HEK293T (cell line): Measurements from ENCODE around the gene NARS2.

Source experiments
- CTCF ChIA-PET: fragments of 350-600 bp; formaldehyde crosslinking; extraction: SDS; loops from one replicate; lab custom pipeline; 2021; ENCODE audit warnings: antibody characterized with exemption, inconsistent platforms; lab: Yijun Ruan, JAX
- POLR2A ChIA-PET: fragments of 350-600 bp; formaldehyde crosslinking; extraction: SDS; loops from one replicate; lab custom pipeline; 2020; ENCODE audit warnings: antibody characterized with exemption, inconsistent platforms; lab: Yijun Ruan, JAX
- DNase-seq: peaks from one replicate; pipeline ENCODE4 v3.0.0; 2012; ENCODE audit warnings: mixed read lengths; ENCODE audit errors: extremely low spot score
- ARNT ChIP-seq: fragments of 450-650 bp; IDR thresholded peaks from 2 replicates; pipeline ENCODE4 v1.6.1; 2017; ENCODE audit warnings: mild to moderate bottlenecking
- BHLHE40 ChIP-seq: fragments of 450-650 bp; IDR thresholded peaks from 2 replicates; pipeline ENCODE4 v1.6.1; 2016; ENCODE audit warnings: mild to moderate bottlenecking, moderate library complexity, borderline replicate concordance
- CTBP1 ChIP-seq: fragments of 450-650 bp; IDR thresholded peaks from 2 replicates; pipeline ENCODE4 v1.6.1; 2016; ENCODE audit warnings: borderline replicate concordance
- ELF4 ChIP-seq: fragments of 450-650 bp; IDR thresholded peaks from 2 replicates; pipeline ENCODE4 v1.6.1; 2017; ENCODE audit warnings: antibody characterized with exemption
- FOXA1 ChIP-seq: fragments of 450-650 bp; IDR thresholded peaks from 2 replicates; pipeline ENCODE4 v1.6.1; 2016; ENCODE audit warnings: mild to moderate bottlenecking
- FOXK2 ChIP-seq: fragments of 450-650 bp; IDR thresholded peaks from 2 replicates; pipeline ENCODE4 v1.6.1; 2016; ENCODE audit warnings: mild to moderate bottlenecking
- FOXM1 ChIP-seq: fragments of 450-650 bp; IDR thresholded peaks from 2 replicates; pipeline ENCODE4 v1.6.1; 2017; ENCODE audit warnings: mild to moderate bottlenecking, borderline replicate concordance
- HDGF ChIP-seq: fragments of 450-650 bp; IDR thresholded peaks from 2 replicates; pipeline ENCODE4 v1.6.1; 2017; ENCODE audit warnings: antibody characterized with exemption, borderline replicate concordance
- L3MBTL2 ChIP-seq: fragments of 450-650 bp; conservative IDR thresholded peaks from 2 replicates; pipeline ENCODE4 v1.6.1; 2016; ENCODE audit warnings: mild to moderate bottlenecking
- LEF1 ChIP-seq: fragments of 450-650 bp; IDR thresholded peaks from 2 replicates; pipeline ENCODE4 v1.6.1; 2017; ENCODE audit warnings: mild to moderate bottlenecking, borderline replicate concordance
- NFRKB ChIP-seq: fragments of 450-650 bp; IDR thresholded peaks from 2 replicates; pipeline ENCODE4 v1.6.1; 2016; ENCODE audit warnings: mild to moderate bottlenecking, moderate library complexity
- PKNOX1 ChIP-seq: fragments of 450-650 bp; IDR thresholded peaks from 2 replicates; pipeline ENCODE4 v1.6.1; 2016
- SP1 ChIP-seq: fragments of 450-650 bp; IDR thresholded peaks from 2 replicates; pipeline ENCODE4 v1.6.1; 2017
- SUZ12 ChIP-seq: fragments of 450-650 bp; IDR thresholded peaks from 2 replicates; pipeline ENCODE4 v1.6.1; 2016; ENCODE audit warnings: mild to moderate bottlenecking
- TARDBP ChIP-seq: fragments of 450-650 bp; IDR thresholded peaks from 2 replicates; pipeline ENCODE4 v1.6.1; 2016
- ZNF384 ChIP-seq: fragments of 450-650 bp; IDR thresholded peaks from 2 replicates; pipeline ENCODE4 v1.6.1; 2016

NARS2 gene

GRCh38 chr11:78476066-78476465 is 98.6 kb downstream of the NARS2 start:
- DNase-seq: no peak
- CTCF ChIA-PET: no interaction called here
- TF ChIP-seq HDGF (no peak), BHLHE40 (no peak), ARNT (no peak), ZNF384 (no peak)
- POLR2A ChIA-PET: no interaction called here

- CTCF ChIA-PET: no interaction called here
- no peak for TF ChIP-seq TARDBP
- TF ChIP-seq PKNOX1: no peak
- no peak for TF ChIP-seq HDGF
- POLR2A ChIA-PET: no interaction called here
- no peak for DNase-seq
Measured at GRCh38 chr11:78474451-78474850, 100.2 kb downstream of the NARS2 start.

- DNase-seq: no peak
- ChIA-PET CTCF (no interaction called here), POLR2A (no interaction called here)
- no peak for TF ChIP-seq LEF1
- no peak for TF ChIP-seq TARDBP
- no peak for TF ChIP-seq PKNOX1
- TF ChIP-seq SUZ12: no peak
Measured at GRCh38 chr11:78472905-78473304, 101.8 kb downstream of the NARS2 start.

GRCh38 chr11:78472382-78472781 is 102.3 kb downstream of the NARS2 start:
- ChIA-PET POLR2A (no interaction called here), CTCF (no interaction called here)
- TF ChIP-seq PKNOX1 (no peak), SP1 (no peak), HDGF (no peak), CTBP1 (no peak), BHLHE40 (no peak), SUZ12 (no peak), TARDBP (no peak), ZNF384 (no peak), L3MBTL2 (no peak), LEF1 (no peak), FOXM1 (no peak), FOXK2 (no peak), ARNT (no peak), FOXA1 (no peak), NFRKB (no peak), ELF4 (no peak)

GRCh38 chr11:78470861-78471442 is 103.7 kb downstream of the NARS2 start:
- ChIA-PET CTCF (no interaction called here), POLR2A (no interaction called here)
- no peak for DNase-seq
- no peak for TF ChIP-seq L3MBTL2
- TF ChIP-seq FOXM1: no peak
- no peak for TF ChIP-seq PKNOX1
- TF ChIP-seq LEF1: no peak
- TF ChIP-seq SUZ12: no peak
- TF ChIP-seq SP1: no peak
- TF ChIP-seq FOXA1: no peak
- no peak for TF ChIP-seq FOXK2
- TF ChIP-seq ELF4: no peak
- TF ChIP-seq NFRKB: no peak
- TF ChIP-seq HDGF: no peak

More at GRCh38 chr11:78472382-78472781, 102.3 kb downstream of the NARS2 start:
- DNase-seq: no peak

- CTCF ChIA-PET: no interaction called here
- POLR2A ChIA-PET: no interaction called here
- DNase-seq: no peak
- TF ChIP-seq BHLHE40 (no peak), LEF1 (no peak), ARNT (no peak), ELF4 (no peak), HDGF (no peak), SUZ12 (no peak), FOXK2 (no peak), CTBP1 (no peak), ZNF384 (no peak), TARDBP (no peak), L3MBTL2 (no peak), FOXM1 (no peak), PKNOX1 (no peak)
Measured at GRCh38 chr11:78469896-78470295, 104.8 kb downstream of the NARS2 start.
